Body of pancreas (tissue), 4 donors: ENCODE results near the gene NFATC4. TPM values are rescaled to one million over a fixed set of nuclear protein-coding genes. Genes with fewer than 3 reads are reported as not detected.

Experiments
- ATAC-seq: fragments of 150-250 bp; one replicate; pipeline ENCODE4 v1.9.1; 2016
- DNase-seq, 4 donors: peaks; one replicate each; pipeline ENCODE4 v3.0.0-alpha.2; 2019
- H3K27ac ChIP-seq, 4 donors: fragments of 200-600 bp; sonication (generic); 1 replicate in 3 of 4; 2 replicates in 1 of 4; pipeline versions ENCODE4 v1.5.1 to v1.6.1; 2016 to 2019; ENCODE audit warnings: mild to moderate bottlenecking in 1 of 4, mixed read lengths in 1 of 4, moderate library complexity in 1 of 4
- H3K27me3 ChIP-seq, 2 donors: fragments of 200-600 bp; sonication (generic); one replicate each; pipeline ENCODE4 v1.6.0; 2016; ENCODE audit warnings: mild to moderate bottlenecking in 1 of 2
- H3K36me3 ChIP-seq, 2 donors: fragments of 200-600 bp; sonication (generic); replicated peaks in 1 of 2; 2 replicates each; pipeline ENCODE4 v1.5.1; 2016; ENCODE audit warnings: low read depth in 2 of 2; ENCODE audit not compliant: insufficient read depth in 1 of 2
- H3K4me1 ChIP-seq: fragments of 200-600 bp; sonication (generic); one replicate; pipeline ENCODE4 v1.6.0; 2016
- H3K4me3 ChIP-seq, 2 donors: fragments of 200-600 bp; sonication (generic); 1 replicate in 1 of 2; 2 replicates in 1 of 2; pipeline ENCODE4 v1.5.1; 2016 to 2019
- H3K9me3 ChIP-seq, 3 donors: fragments of 200-600 bp; sonication (generic); 1 replicate in 2 of 3; 2 replicates in 1 of 3; pipeline ENCODE4 v1.5.1; 2016
- CTCF ChIP-seq, 7 experiments: fragments of 450-650 bp in 4 of 7; fragments of 200-600 bp in 3 of 7; sonication (generic) in 3 of 7; IDR thresholded peaks; one replicate each; pipeline ENCODE4 v1.5.1; 2016 to 2019; ENCODE audit warnings: antibody characterized with exemption in 7 of 7
- POLR2A ChIP-seq, 3 donors: fragments of 450-650 bp; IDR thresholded peaks; one replicate each; pipeline ENCODE4 v1.6.1; 2016; ENCODE audit warnings: antibody characterized with exemption in 3 of 3, mild to moderate bottlenecking in 2 of 3
- WGBS, 2 donors: methylation state at CpG; one replicate each; pipeline ENCODE4 v1.1.5; 2017; 5-methylcytosine and 5-hydroxymethylcytosine counted together
- intact Hi-C: fragments of 100-400 bp; cut with DNase I; formaldehyde crosslinking; loops from one replicate; pipeline ENCODE4 v1.15.1; 2023
- total RNA-seq, 2 donors: library from RNA; depleted of rRNA; stranded (reverse); fragments of >200 nt; gene quantifications; one replicate each; pipeline ENCODE4 v1.1.0, GENCODE V29; 2016

Gene NFATC4
- total RNA-seq, 2 donors from 2014 or later, result 11.9 to 19.8 TPM

GRCh38 chr14:24394275-24394674, 26.3 kb downstream of the NFATC4 start:
- Histone ChIP-seq H3K4me3 (no peak overlapping the region), H3K36me3 (no peaks in the 10 kb centered on the region), H3K4me1 (peaks cover 5% of the 10 kb centered on the region), H3K27ac (no peak overlapping the region), H3K27me3 (no peaks in the 10 kb centered on the region), H3K9me3 (no peaks in the 10 kb centered on the region)
- ATAC-seq (no peak), DNase-seq (no peak)
- intact Hi-C loops, result no loop called here
- 35% methylated on average over 3 of the region's 3 CpGs for WGBS, 2 donors
- TF ChIP-seq CTCF (IDR thresholded peaks at IDR 0.05) (no peak), POLR2A (IDR thresholded peaks at IDR 0.05) (no peak)

- Histone ChIP-seq H3K27ac (no peak overlapping the region), H3K27me3 (no peaks in the 10 kb centered on the region), H3K4me1 (peaks cover 19% of the 10 kb centered on the region), H3K4me3 (no peak overlapping the region), H3K36me3 (no peaks in the 10 kb centered on the region), H3K9me3 (no peaks in the 10 kb centered on the region)
- intact Hi-C loops, result no loop called here
- WGBS, 2 donors, result 65 to 74% methylated on average over 7 to 8 of the region's 8 CpGs
- no peak for DNase-seq
- no peak for ATAC-seq
- TF ChIP-seq CTCF (IDR thresholded peaks at IDR 0.05), result no peak
- TF ChIP-seq POLR2A (IDR thresholded peaks at IDR 0.05), result no peak
These were observed 27.9 kb downstream of the NFATC4 start for GRCh38 chr14:24395609-24396582.

GRCh38 chr14:24397639-24398292, 29.8 kb downstream of the NFATC4 start:
- H3K9me3 ChIP-seq, result no peaks in the 10 kb centered on the region
- peaks cover 31% of the 10 kb centered on the region for H3K4me1 ChIP-seq
- 71 to 80% methylated on average over 6 of the region's 6 CpGs for WGBS, 2 donors
- TF ChIP-seq POLR2A (IDR thresholded peaks at IDR 0.05), result no peak
- TF ChIP-seq CTCF (IDR thresholded peaks at IDR 0.05), result no peak
- H3K4me3 ChIP-seq, result no peak overlapping the region
- ATAC-seq, result no peak
- no peak for DNase-seq
- intact Hi-C loops, result no loop called here
- H3K27me3 ChIP-seq, result no peaks in the 10 kb centered on the region
- no peaks in the 10 kb centered on the region for H3K36me3 ChIP-seq
- H3K27ac ChIP-seq, result peak overlapping the region in 3 of 4 donors; percentile 43 to 55 (median 55)

- no peaks in the 10 kb centered on the region for H3K9me3 ChIP-seq
- H3K4me3 ChIP-seq, result no peak overlapping the region
- H3K36me3 ChIP-seq, result no peaks in the 10 kb centered on the region
- peak overlapping the region; percentile 23 to 55 (median 49) for H3K27ac ChIP-seq
- H3K4me1 ChIP-seq, result peaks cover 36% of the 10 kb centered on the region
- DNase-seq (peak in 1 of 4 donors; percentile 24), ATAC-seq (peak; percentile 38)
- 42 to 62% methylated on average over 5 to 7 of the region's 7 CpGs for WGBS, 2 donors
- intact Hi-C loops, result no loop called here
- TF ChIP-seq POLR2A (IDR thresholded peaks at IDR 0.05) (no peak), CTCF (IDR thresholded peaks at IDR 0.05) (no peak)
- H3K27me3 ChIP-seq, result no peaks in the 10 kb centered on the region
These were observed 30.3 kb downstream of the NFATC4 start for GRCh38 chr14:24398293-24398652.
